Hepatocyte (in vitro differentiated cells): Measurements from ENCODE around the gene TTLL7. TPM values are rescaled to one million over a fixed set of nuclear protein-coding genes. Genes with fewer than 3 reads are reported as not detected.

Source experiments
- DNase-seq: peaks from one replicate; pipeline ENCODE4 v3.0.0-alpha.2; 2016; ENCODE audit warnings: low spot score
- H2AFZ ChIP-seq: fragments of 200-600 bp; sonication (generic); 2 replicates; pipeline ENCODE4 v1.6.0; 2016; ENCODE audit warnings: antibody characterized with exemption, mild to moderate bottlenecking
- H3K27ac ChIP-seq: fragments of 200-600 bp; sonication (generic); 2 replicates; pipeline ENCODE4 v1.5.1; 2016; ENCODE audit warnings: mild to moderate bottlenecking
- H3K27me3 ChIP-seq: fragments of 200-600 bp; sonication (generic); 2 replicates; pipeline ENCODE4 v1.6.1; 2016
- H3K36me3 ChIP-seq: fragments of 200-600 bp; sonication (generic); replicated peaks from 2 replicates; pipeline ENCODE4 v1.5.1; 2016; ENCODE audit warnings: low read depth; ENCODE audit not compliant: insufficient read depth
- H3K4me1 ChIP-seq: fragments of 200-600 bp; sonication (generic); 2 replicates; pipeline ENCODE4 v1.5.1; 2016; ENCODE audit warnings: mild to moderate bottlenecking, moderate library complexity; ENCODE audit not compliant: insufficient read depth
- H3K4me2 ChIP-seq: fragments of 200-600 bp; sonication (generic); 2 replicates; pipeline ENCODE4 v1.6.0; 2016
- H3K4me3 ChIP-seq: fragments of 200-600 bp; sonication (generic); 2 replicates; pipeline ENCODE4 v1.5.1; 2016; ENCODE audit warnings: mild to moderate bottlenecking
- H3K79me2 ChIP-seq: fragments of 200-600 bp; sonication (generic); 2 replicates; pipeline ENCODE4 v1.6.0; 2017; ENCODE audit warnings: mild to moderate bottlenecking
- H3K9me2 ChIP-seq: fragments of 200-600 bp; sonication (generic); replicated peaks from 2 replicates; pipeline ENCODE4 v1.6.0; 2017; ENCODE audit warnings: mild to moderate bottlenecking; ENCODE audit not compliant: insufficient read depth
- H3K9me3 ChIP-seq: fragments of 200-600 bp; sonication (generic); 2 replicates; pipeline ENCODE4 v1.5.1; 2016; ENCODE audit warnings: low read depth, mild to moderate bottlenecking
- H4K20me1 ChIP-seq: fragments of 200-600 bp; sonication (generic); 2 replicates; pipeline ENCODE4 v1.6.0; 2016; ENCODE audit warnings: mild to moderate bottlenecking; ENCODE audit not compliant: insufficient read depth, poor library complexity, severe bottlenecking
- CTCF ChIP-seq: fragments of 200-600 bp; sonication (generic); IDR thresholded peaks from 2 replicates; pipeline ENCODE4 v1.5.1; 2016; ENCODE audit warnings: antibody characterized with exemption, mild to moderate bottlenecking; ENCODE audit not compliant: poor library complexity
- EZH2 ChIP-seq: fragments of 200-600 bp; sonication (generic); IDR thresholded peaks from 2 replicates; pipeline ENCODE4 v1.6.1; 2016; ENCODE audit warnings: antibody characterized with exemption, mild to moderate bottlenecking, borderline replicate concordance
- EZH2phosphoT487 ChIP-seq: fragments of 200-600 bp; sonication (generic); IDR thresholded peaks from one replicate; pipeline ENCODE4 v1.6.1; 2018; ENCODE audit warnings: antibody characterized with exemption, mild to moderate bottlenecking, low read depth, moderate library complexity; ENCODE audit not compliant: unreplicated experiment, severe bottlenecking
- WGBS: methylation state at CpG from one replicate; pipeline ENCODE4 v1.1.6; 2016; ENCODE audit warnings: low lambda C conversion rate; ENCODE audit errors: missing lambda C conversion rate; 5-methylcytosine and 5-hydroxymethylcytosine counted together
- polyA plus RNA-seq: library from polyadenylated mRNA; unstranded; fragments of >200 nt; fragmentation: Nextera tagmentation; extraction: Ambion mirVana; gene quantifications from 2 replicates; pipeline ENCODE4 v1.2.1, GENCODE V29; 2016
- total RNA-seq: library from RNA; depleted of rRNA; stranded (reverse); fragments of >200 nt; gene quantifications from 2 replicates; pipeline ENCODE4 v1.2.3, GENCODE V29; 2014

The TTLL7 gene
- total and polyA plus RNA-seq, 2 experiments from 2014 or later = 1.9 to 3.5 TPM

GRCh38 chr1:83828456-83828855 lies 170.5 kb downstream of the TTLL7 start:
- H3K4me3 ChIP-seq = no peak overlapping the region
- TF ChIP-seq EZH2phosphoT487 = no peak
- TF ChIP-seq CTCF = no peak
- no peak for TF ChIP-seq EZH2
- H3K79me2 ChIP-seq = no peaks in the 10 kb centered on the region
- no peaks in the 10 kb centered on the region for H4K20me1 ChIP-seq
- H3K36me3 ChIP-seq = no peaks in the 10 kb centered on the region
- WGBS = 10% methylated on average over 1 of the region's 1 CpG
- H2AFZ ChIP-seq = peak overlapping the region; percentile 0
- H3K27ac ChIP-seq = peak overlapping the region; percentile 34
- no peaks in the 10 kb centered on the region for H3K27me3 ChIP-seq
- H3K4me2 ChIP-seq = peak overlapping the region; percentile 2
- no peak for DNase-seq
- H3K9me2 ChIP-seq = no peaks in the 10 kb centered on the region
- peaks cover 12% of the 10 kb centered on the region for H3K4me1 ChIP-seq
- H3K9me3 ChIP-seq = no peaks in the 10 kb centered on the region

- H3K9me2 ChIP-seq = no peaks in the 10 kb centered on the region
- no peaks in the 10 kb centered on the region for H3K9me3 ChIP-seq
- H3K36me3 ChIP-seq = no peaks in the 10 kb centered on the region
- H3K4me2 ChIP-seq = peak overlapping the region; percentile 2
- H3K4me1 ChIP-seq = peaks cover 12% of the 10 kb centered on the region
- H3K79me2 ChIP-seq = no peaks in the 10 kb centered on the region
- H3K4me3 ChIP-seq = no peak overlapping the region
- 93% methylated on average over 2 of the region's 2 CpGs for WGBS
- peak overlapping the region; percentile 34 for H3K27ac ChIP-seq
- H2AFZ ChIP-seq = peak overlapping the region; percentile 0
- H3K27me3 ChIP-seq = no peaks in the 10 kb centered on the region
- TF ChIP-seq CTCF (no peak), EZH2phosphoT487 (no peak), EZH2 (no peak)
- DNase-seq = no peak
- no peaks in the 10 kb centered on the region for H4K20me1 ChIP-seq
These were observed 171.2 kb downstream of the TTLL7 start for GRCh38 chr1:83827741-83828140.

- DNase-seq = no peak
- 97% methylated on average over 3 of the region's 3 CpGs for WGBS
- no peaks in the 10 kb centered on the region for H3K27me3 ChIP-seq
- no peak overlapping the region for H3K27ac ChIP-seq
- no peaks in the 10 kb centered on the region for H3K4me1 ChIP-seq
- H3K9me2 ChIP-seq = no peaks in the 10 kb centered on the region
- H3K79me2 ChIP-seq = no peaks in the 10 kb centered on the region
- no peaks in the 10 kb centered on the region for H3K9me3 ChIP-seq
- no peaks in the 10 kb centered on the region for H3K36me3 ChIP-seq
- no peak for TF ChIP-seq EZH2
- TF ChIP-seq CTCF = no peak
- no peak for TF ChIP-seq EZH2phosphoT487
- no peak overlapping the region for H3K4me2 ChIP-seq
- H4K20me1 ChIP-seq = no peaks in the 10 kb centered on the region
- no peak overlapping the region for H3K4me3 ChIP-seq
- no peak overlapping the region for H2AFZ ChIP-seq
These were observed 176.7 kb downstream of the TTLL7 start for GRCh38 chr1:83822208-83822607.

GRCh38 chr1:83819436-83819835 lies 179.5 kb downstream of the TTLL7 start:
- Histone ChIP-seq H3K79me2 (no peaks in the 10 kb centered on the region), H3K27ac (peak overlapping the region; percentile 69), H3K4me3 (no peak overlapping the region), H3K4me1 (no peaks in the 10 kb centered on the region), H3K27me3 (no peaks in the 10 kb centered on the region), H2AFZ (no peak overlapping the region), H3K9me3 (no peaks in the 10 kb centered on the region), H3K9me2 (no peaks in the 10 kb centered on the region), H4K20me1 (no peaks in the 10 kb centered on the region), H3K4me2 (no peak overlapping the region), H3K36me3 (no peaks in the 10 kb centered on the region)
- no peak for DNase-seq
- TF ChIP-seq EZH2 (no peak), CTCF (no peak), EZH2phosphoT487 (no peak)
- 72% methylated on average over 1 of the region's 1 CpG for WGBS
